ENCODE data around the gene JARID2.

The JARID2 gene

GRCh38 chr6:15462256-15462655 is 216.4 kb downstream of the JARID2 start:
- Histone ChIP-seq H3K9ac (ENCODE audit: low read length) (no peak overlapping the region), H3K27ac (ENCODE audit: low read depth, low read length, poor library complexity, severe bottlenecking) (no peak overlapping the region), H3K36me3 (ENCODE audit: insufficient read depth, low read length) (no peaks in the 10 kb centered on the region), H3K9me2 (ENCODE audit: low read depth, low read length) (no peaks in the 10 kb centered on the region), H3K4me3 (ENCODE audit: low read depth, low read length, poor library complexity, severe bottlenecking) (no peak overlapping the region), H2AFZ (ENCODE audit: low read length) (no peak overlapping the region), H3K79me2 (ENCODE audit: insufficient read depth, low read length) (no peaks in the 10 kb centered on the region), H3K4me2 (ENCODE audit: low read length) (no peak overlapping the region), H3F3A (ENCODE audit: insufficient read depth, low read length) (no peaks in the 10 kb centered on the region), H3K27me3 (ENCODE audit: insufficient read depth, low read length) (no peaks in the 10 kb centered on the region), H4K20me1 (ENCODE audit: insufficient read depth, low read length) (no peaks in the 10 kb centered on the region), H3K4me1 (ENCODE audit: insufficient read depth, low read length, severe bottlenecking) (no peaks in the 10 kb centered on the region), H3K9me3 (ENCODE audit: low read length) (no peaks in the 10 kb centered on the region)
- TF ChIP-seq CTCF (IDR thresholded peaks at IDR 0.05; ENCODE audit: low read length) (no peak), EZH2 (IDR thresholded peaks at IDR 0.05; ENCODE audit: borderline replicate concordance, low read length) (no peak)

- H4K20me1 ChIP-seq (ENCODE audit: insufficient read depth, low read length): no peaks in the 10 kb centered on the region
- H3K79me2 ChIP-seq (ENCODE audit: insufficient read depth, low read length): no peaks in the 10 kb centered on the region
These were observed 217.1 kb downstream of the JARID2 start for GRCh38 chr6:15462717-15463525.

GRCh38 chr6:15464211-15464725 is 218.4 kb downstream of the JARID2 start:
- no peaks in the 10 kb centered on the region for H4K20me1 ChIP-seq (ENCODE audit: insufficient read depth, low read length)
- TF ChIP-seq EZH2 (IDR thresholded peaks at IDR 0.05; ENCODE audit: borderline replicate concordance, low read length) (no peak), CTCF (IDR thresholded peaks at IDR 0.05; ENCODE audit: low read length) (peak; percentile 77)
- H3K4me2 ChIP-seq (ENCODE audit: low read length): no peak overlapping the region
- no peaks in the 10 kb centered on the region for H3K9me2 ChIP-seq (ENCODE audit: low read depth, low read length)
- H2AFZ ChIP-seq (ENCODE audit: low read length): no peak overlapping the region
- H3K27ac ChIP-seq (ENCODE audit: low read depth, low read length, poor library complexity, severe bottlenecking): no peak overlapping the region
- no peaks in the 10 kb centered on the region for H3K4me1 ChIP-seq (ENCODE audit: insufficient read depth, low read length, severe bottlenecking)
- H3K79me2 ChIP-seq (ENCODE audit: insufficient read depth, low read length): no peaks in the 10 kb centered on the region
- H3K9me3 ChIP-seq (ENCODE audit: low read length): no peaks in the 10 kb centered on the region
- H3K4me3 ChIP-seq (ENCODE audit: low read depth, low read length, poor library complexity, severe bottlenecking): no peak overlapping the region
- H3K9ac ChIP-seq (ENCODE audit: low read length): no peak overlapping the region
- H3K36me3 ChIP-seq (ENCODE audit: insufficient read depth, low read length): no peaks in the 10 kb centered on the region
- no peaks in the 10 kb centered on the region for H3K27me3 ChIP-seq (ENCODE audit: insufficient read depth, low read length)
- H3F3A ChIP-seq (ENCODE audit: insufficient read depth, low read length): no peaks in the 10 kb centered on the region

More at GRCh38 chr6:15462717-15463525, 217.1 kb downstream of the JARID2 start:
- H3K4me2 ChIP-seq (ENCODE audit: low read length): no peak overlapping the region
- H3K9me2 ChIP-seq (ENCODE audit: low read depth, low read length): no peaks in the 10 kb centered on the region
- no peaks in the 10 kb centered on the region for H3K27me3 ChIP-seq (ENCODE audit: insufficient read depth, low read length)
- H3K9ac ChIP-seq (ENCODE audit: low read length): no peak overlapping the region
- TF ChIP-seq CTCF (IDR thresholded peaks at IDR 0.05; ENCODE audit: low read length) (no peak), EZH2 (IDR thresholded peaks at IDR 0.05; ENCODE audit: borderline replicate concordance, low read length) (no peak)
- H3K4me3 ChIP-seq (ENCODE audit: low read depth, low read length, poor library complexity, severe bottlenecking): no peak overlapping the region
- no peaks in the 10 kb centered on the region for H3K9me3 ChIP-seq (ENCODE audit: low read length)
- no peaks in the 10 kb centered on the region for H3K36me3 ChIP-seq (ENCODE audit: insufficient read depth, low read length)
- H3K4me1 ChIP-seq (ENCODE audit: insufficient read depth, low read length, severe bottlenecking): no peaks in the 10 kb centered on the region
- no peak overlapping the region for H3K27ac ChIP-seq (ENCODE audit: low read depth, low read length, poor library complexity, severe bottlenecking)
- no peak overlapping the region for H2AFZ ChIP-seq (ENCODE audit: low read length)
- no peaks in the 10 kb centered on the region for H3F3A ChIP-seq (ENCODE audit: insufficient read depth, low read length)

Measured in OCI-LY1 (cell line).